GM21367 (cell line): ENCODE measurements around the gene ADGRB2.

Experiments used
- ATAC-seq: cut with Tn5 transposase; IDR thresholded peaks from one replicate; pipeline ENCODE4 v1.9.1; 2021; ENCODE audit not compliant: unreplicated experiment

Gene ADGRB2

GRCh38 chr1:31764312-31765040 is at the start of gene ADGRB2:
ADGRB2 (minus strand) TSS chr1:31764340; CDS start chr1:31757221, 7,119 bp downstream.
- no peak for ATAC-seq

DNA sequence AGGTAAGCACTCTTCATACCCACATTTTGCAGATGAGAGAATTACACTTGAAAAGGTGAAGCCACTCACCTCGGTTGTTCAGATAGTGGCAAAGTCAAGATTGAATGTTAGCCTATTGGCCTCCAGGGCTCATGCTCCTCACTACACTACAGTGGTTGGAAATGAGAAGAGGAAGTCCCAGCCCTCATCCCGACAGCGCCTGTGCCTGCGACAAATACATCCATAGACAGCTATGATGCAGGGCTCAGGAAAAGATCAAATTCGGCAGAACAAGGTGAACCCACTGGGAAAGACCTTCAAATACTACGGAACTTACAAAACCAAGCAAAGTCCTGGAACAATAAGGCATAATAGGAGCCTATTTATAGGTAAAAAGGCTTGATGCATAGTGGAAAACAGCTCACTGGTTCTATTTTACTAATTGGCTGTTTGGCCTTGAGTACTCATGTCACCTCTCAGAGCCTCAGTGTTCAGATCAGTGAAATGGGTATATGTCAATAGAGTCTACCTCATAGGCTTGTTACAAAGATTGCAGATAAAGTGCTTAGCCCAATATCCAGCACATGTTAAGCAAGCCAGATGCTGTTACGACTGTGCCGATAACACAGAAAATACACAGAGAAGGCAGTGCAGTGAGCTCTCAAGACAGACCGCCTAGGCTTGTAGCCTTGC is 48.2 kb upstream of the ADGRB2 start:
- no peak for ATAC-seq

- no peak for ATAC-seq
These were observed 47.5 kb upstream of the ADGRB2 start for GRCh38 chr1:31811605-31812004.

DNA sequence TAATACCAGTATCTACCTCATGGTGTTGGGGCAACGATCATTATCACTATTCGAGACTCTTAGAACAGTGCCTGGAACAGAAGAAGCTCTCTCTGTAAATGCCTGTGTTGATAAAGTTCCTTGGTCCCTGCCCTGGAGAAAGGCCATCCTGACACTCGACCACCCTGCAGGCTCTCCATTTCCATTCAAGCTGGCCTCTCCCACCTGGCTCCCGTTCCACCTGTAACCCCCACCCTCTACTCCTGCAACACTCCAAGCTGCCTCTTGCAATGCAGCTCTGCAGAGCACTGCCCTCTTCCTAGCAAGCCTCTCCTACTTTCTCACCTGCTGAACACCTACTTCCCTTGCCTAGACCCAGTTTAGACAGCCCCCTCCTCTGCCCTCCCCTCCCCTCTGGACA is 45.6 kb upstream of the ADGRB2 start:
- ATAC-seq = no peak

DNA sequence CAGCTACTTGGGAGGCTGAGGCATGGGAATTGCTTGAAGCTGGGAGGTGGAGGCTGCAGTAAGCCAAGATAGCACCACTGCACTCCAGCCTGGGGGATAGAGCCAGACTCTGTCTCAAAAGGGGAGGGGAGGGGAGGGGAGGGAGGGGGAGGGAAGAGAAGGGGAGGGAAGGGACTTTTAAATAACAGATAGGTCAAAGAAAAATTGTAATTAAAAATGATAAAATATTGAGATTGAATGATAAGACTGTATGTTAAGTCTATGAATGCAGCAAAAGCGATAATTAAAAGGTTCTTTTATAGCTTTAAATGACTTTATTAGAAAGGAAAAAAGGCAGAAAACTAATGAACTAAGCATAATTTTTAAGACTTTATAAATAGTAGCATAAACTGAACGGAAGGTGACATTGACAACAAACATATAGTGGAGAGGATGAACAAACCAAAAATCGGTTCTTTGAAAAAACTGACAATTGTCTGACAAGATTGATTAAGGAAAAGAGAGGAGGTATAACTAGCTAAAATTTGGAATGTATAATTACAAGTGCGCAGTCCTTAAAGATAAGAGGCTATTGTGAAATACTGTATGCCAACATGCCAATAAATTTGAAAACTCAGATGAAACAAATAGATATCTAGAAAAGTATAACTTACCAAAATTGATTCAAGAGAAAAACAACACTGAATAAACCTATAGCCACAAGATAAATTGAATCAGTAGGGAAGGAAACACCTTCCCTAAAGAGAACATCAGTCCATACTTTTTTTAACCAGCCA is 43.3 kb upstream of the ADGRB2 start:
- no peak for ATAC-seq

GRCh38 chr1:31805318-31805717 is 41.2 kb upstream of the ADGRB2 start:
- ATAC-seq = no peak

DNA sequence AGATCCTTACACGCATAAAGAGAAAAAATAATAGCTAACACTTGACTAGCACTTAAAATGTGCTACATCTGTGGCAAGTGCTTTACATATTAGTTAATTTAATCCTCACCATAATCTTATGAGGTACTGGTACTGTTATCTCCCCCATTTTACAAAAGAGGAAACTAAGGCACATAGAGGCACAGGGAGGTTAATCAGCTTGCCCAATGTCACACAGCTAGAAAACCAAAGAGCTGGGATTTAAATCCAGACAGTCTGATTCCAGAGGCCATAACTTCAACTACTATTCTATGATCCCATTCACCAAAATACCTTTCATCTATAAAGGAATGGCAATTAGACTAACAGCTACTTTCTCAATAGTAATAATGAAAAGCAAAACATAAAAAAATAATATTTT is 40.0 kb upstream of the ADGRB2 start:
- ATAC-seq = no peak

DNA sequence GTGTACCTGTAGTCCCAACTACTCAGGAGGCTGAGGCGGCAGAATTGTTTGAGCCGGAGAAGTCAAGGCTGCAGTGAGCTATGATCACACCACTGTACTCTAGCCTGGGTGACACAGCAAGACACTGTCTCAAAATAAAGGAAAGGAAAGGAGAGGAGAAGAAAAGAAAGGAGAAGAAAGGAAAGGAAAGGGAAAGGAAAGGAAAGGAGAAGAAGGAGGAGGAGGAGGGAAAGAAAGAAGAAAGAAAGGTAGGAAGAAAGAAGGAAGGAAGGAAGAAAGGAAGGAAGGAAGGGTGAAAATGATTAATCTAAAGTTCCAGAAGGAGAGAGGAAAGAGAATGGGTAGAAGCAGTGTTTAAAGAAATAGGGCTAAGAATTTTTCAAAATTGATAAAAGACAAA is 39.5 kb upstream of the ADGRB2 start:
- ATAC-seq = no peak

DNA sequence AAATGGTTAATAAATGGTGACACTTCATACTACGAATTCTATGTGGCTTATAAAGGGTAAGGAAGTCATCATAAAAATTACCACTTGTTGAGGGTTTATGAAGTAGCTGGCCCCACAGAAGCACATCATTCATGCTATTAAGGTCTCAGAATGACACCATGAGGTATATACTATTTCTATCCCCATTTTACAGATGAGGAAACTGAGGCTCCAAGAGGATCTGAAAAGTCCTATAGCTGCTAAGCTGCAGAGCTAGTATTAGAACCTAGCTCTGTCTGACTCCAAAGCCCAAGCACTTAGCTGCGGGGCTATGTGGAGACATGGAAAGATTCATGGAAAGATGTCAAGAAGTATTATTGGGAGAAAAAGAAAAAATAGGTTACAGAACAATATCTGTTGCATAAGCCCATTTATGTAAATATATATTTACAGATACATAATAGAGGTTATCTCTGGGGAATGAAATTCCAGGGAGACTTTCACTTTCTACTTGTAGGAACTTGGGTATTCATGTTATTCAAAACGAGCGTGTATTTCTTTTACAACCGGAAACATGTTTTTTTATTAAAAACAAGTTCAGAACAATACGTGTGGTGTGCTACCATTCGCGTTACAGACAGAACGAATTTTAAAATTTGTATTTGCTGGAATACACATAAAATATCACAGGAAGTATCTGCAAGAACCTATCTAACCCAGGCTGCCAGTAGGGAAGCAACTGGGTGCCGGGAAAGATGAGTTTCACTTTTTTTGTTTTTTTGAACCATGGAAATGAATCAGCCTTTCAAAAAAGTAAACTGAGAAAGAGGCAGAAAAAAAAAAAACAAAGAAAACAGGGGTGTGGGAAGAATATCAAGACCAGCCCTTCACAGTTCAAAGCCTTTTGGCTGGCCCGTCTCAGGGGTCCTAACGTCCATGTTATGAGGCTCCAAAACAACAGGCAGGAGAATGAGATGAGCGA is 38.3 kb upstream of the ADGRB2 start:
- no peak for ATAC-seq

- no peak for ATAC-seq
These were observed 37.3 kb upstream of the ADGRB2 start for GRCh38 chr1:31801458-31801857.

DNA sequence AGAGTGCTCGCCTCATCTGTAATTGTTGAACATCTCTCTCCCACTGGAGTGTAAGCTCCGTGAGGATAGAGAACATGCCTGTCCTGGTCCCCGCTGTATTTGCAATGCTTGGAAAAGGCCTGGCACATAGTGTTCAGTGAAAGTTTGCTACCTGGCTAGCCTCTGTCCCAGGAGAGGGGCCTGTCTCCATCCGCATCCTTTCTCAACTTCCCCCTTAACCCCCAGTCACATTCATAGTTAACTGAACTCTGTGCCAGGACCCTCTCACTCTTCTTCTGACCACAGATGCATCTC is 36.5 kb upstream of the ADGRB2 start:
- no peak for ATAC-seq

GRCh38 chr1:31799895-31800673 is 35.9 kb upstream of the ADGRB2 start:
- ATAC-seq = no peak

DNA sequence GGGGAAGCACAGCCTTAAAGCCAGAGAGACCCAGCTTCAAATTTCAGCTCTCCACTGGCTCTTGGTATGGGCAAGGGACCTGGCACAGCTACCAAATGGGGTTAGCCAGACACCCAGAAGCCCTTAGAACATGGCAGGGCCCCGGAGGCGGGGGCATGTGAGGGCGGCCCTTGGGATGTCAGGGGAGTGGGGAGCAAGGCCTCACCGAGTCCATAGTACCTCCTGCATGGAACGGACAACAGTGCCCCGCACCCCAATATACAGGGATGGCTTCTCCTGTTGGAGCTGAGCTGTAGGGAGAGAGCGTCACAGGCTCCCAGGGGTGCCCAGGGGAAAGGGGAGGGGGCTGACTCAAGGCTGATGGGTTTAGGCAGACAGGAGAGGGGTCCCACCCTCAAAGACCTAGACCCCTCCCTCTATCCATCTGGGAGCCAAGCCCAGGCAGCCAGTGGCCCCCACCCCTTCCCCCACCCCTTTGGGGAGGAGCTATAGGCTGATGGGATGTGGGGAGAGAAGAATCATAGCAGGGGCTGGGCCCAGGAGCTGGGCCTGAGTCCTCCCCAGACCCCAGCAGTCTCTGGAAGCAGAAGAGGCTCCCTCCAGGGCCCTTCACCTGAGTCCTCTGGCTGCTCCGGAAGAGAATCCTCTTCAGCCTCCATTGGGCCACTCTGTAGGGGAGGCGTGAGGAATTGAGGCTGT is 35.2 kb upstream of the ADGRB2 start:
- ATAC-seq = no peak

DNA sequence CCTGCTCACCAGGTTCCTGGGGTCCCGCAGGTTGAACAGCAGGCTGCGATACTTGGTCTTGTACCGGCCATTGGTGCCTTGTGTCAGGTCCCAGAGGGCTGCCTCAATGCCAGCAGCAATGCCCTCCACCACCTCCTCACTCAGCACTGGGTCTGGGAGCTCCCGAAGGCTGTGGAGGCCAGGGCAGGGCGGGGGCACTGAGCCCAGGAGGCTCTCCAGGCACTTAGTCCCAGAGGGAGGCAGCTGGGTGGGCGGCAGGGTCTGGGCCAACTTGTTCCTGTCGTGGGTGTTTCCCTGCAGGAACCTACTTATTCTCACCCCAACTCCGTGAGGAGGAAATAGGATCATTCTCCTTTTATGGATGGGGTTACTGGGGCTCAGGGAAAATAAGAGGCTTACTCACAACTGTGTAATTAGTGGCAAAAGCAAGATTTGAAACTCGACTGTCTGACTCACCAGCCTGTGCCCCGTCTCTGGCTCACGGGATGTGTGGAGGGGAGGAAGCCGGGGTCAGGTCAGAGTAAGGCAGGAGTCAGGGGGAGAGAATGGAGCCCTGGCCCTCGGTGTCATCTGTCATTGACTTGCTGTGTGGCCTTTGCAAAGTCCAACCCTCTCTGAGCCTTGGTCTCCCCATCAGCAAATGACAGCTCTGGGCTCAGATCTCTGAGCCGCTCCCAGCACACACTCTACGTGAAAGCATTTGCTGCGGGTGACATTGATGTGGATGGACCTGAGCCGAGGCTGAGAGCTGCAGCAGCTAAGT is 34.5 kb upstream of the ADGRB2 start:
- ATAC-seq = no peak

- ATAC-seq = no peak
These were observed 33.9 kb upstream of the ADGRB2 start for GRCh38 chr1:31798086-31798432.

DNA sequence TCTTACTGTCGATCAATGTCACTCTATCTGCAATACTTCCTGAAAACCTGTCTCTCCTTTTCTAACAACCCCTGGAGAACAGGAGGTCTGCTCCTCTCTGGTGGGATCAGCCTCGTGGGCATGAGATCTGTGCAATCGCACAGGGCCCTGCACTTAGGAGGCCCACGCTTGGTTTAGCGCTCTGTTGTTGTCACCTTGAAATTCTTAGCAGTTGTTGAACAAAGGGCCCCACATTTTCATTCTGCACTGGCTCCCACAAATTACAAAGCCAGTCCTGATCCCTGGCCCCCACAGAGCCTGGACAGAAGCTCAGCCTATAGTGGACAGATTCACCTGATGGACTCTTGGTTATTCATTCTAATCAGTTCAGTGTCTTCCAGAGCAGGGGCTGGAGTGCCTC is 33.1 kb upstream of the ADGRB2 start:
- no peak for ATAC-seq

GRCh38 chr1:31796707-31797106 is 32.6 kb upstream of the ADGRB2 start:
- no peak for ATAC-seq

DNA sequence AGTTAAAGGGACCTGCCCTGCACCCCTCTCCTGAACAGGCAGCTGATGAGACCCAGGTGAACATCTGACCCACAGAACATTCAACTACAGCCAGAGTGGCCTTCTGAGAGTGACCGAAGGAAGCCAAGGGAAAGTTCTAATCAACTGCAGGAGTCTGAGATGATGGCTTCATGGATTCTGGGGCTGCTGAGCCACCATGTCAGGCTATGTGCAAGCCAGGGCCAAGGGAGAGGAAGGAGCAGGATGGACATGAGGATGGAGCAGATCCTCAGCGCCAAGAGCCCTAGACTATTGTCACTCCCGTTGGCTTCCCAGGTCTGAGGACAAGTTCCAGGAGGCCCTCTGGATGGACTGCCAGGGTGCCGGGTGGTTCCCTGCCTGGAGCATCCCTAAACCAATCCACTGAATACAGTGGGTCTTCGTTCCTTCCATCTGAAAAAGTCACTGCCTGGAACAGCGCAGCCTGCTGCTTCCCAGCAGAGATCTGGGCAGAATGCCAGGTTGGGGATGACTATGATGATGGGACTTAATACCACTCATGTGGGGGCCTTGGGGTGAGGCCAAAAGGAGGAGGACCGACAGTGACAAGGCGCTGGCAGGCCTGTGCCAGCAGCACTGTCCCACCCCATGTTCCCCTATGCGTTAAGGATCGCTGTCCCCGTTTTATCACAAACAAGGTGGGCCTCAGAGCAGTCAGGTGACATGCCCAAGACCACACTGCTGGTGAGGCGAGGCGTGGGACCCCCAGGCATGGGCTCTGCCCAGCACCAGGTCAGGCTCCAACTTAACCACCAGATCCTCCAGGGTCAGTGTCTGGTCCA is 31.9 kb upstream of the ADGRB2 start:
- no peak for ATAC-seq
